NOMO-1 treated with DMSO at 0.1 percent for 48 hours (cell line): ENCODE results near the gene BICDL1.
A peak's percentile ranks its signal among the peaks of the same experiment; 100 is the strongest.

Source experiments
- DNase-seq: peaks from one replicate; lab custom pipeline; 2025; ENCODE audit not compliant: unreplicated experiment; lab: John Stamatoyannopoulos, UW

BICDL1 gene

GRCh38 chr12:120051535-120051934 lies 62.5 kb downstream of the BICDL1 start:
- no peak for DNase-seq

DNA sequence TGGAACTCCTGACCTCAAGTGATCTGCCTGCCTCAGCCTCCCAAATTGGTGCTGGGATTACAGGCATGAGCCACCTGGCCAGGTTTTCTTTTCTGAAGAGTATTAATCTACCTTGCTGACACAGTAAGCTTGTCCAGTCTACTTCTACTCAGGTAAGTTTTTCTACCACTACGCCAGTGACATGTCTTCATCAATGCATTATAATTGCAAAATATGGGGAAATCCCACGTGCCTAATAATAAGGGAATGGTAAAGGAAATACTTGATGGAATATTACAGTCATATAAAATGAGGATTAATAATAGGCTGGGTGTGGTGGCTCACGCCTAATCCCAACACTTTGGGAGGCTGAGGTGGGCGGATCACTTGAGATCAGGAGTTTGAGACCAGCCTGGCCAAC lies 65.3 kb downstream of the BICDL1 start:
- no peak for DNase-seq

DNA sequence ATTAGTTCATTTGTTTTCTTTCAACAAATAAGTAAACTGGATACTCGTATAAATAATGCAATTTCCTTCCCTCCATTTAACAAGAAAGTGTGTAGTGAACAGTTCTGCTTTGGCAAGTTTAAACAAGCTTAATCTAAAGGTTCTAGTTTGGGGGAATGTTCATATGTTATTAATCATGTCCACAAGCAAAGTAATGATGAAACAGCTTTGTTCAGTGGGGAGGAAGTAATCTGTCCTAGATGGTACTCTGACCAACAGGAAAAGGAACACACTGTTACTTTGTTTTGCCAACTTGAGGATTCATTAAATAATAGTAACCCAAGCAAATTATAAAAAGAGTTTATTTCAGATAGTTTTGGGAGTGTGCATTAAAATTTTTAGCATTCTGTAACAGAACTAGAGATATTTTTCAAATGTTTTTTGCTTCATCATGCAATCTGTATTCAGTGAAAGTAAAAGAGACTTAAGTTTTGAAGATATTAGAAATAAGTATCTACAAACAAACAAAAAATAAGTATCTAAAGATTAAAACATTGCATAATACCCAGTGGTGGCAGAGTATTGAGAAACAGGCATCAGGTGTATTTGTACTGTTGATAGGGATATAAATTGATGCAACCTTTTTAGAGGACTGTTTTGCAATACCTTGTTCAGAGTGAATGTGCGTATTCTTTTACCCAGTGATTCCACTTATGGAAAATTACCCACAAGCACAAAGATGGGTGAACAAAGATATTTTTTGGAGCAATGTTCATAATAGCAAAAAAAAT lies 66.4 kb downstream of the BICDL1 start:
- DNase-seq = peak; percentile 73

GRCh38 chr12:120056739-120057138 lies 67.7 kb downstream of the BICDL1 start:
- no peak for DNase-seq

DNA sequence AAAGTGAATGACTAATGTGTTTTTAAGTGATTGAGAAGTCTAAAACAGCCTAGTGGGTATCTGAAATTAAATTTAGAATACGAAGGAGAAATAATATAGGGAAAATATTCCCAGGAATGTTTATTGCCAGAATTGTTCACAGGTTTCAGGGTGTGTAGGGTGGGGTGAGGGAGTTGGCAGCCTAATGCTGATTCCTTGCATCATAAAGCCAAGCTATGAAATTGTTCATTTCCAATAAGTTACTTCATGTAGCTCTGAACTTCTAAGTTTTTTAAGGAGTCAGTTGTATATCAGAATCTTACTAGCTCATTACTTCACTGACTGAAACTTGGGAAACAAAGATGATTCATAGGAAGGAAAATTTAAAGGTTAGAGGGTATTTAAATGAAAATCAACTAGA lies 71.2 kb downstream of the BICDL1 start:
- no peak for DNase-seq

GRCh38 chr12:120060717-120061116 lies 71.7 kb downstream of the BICDL1 start:
- DNase-seq = no peak

GRCh38 chr12:120061575-120062214 lies 72.7 kb downstream of the BICDL1 start:
- DNase-seq = no peak

- no peak for DNase-seq
Observed at GRCh38 chr12:120062976-120063579, 74.0 kb downstream of the BICDL1 start.

- DNase-seq = no peak
Observed at GRCh38 chr12:120064054-120064940, 75.3 kb downstream of the BICDL1 start.

GRCh38 chr12:120065472-120065871 lies 76.4 kb downstream of the BICDL1 start:
- no peak for DNase-seq

DNA sequence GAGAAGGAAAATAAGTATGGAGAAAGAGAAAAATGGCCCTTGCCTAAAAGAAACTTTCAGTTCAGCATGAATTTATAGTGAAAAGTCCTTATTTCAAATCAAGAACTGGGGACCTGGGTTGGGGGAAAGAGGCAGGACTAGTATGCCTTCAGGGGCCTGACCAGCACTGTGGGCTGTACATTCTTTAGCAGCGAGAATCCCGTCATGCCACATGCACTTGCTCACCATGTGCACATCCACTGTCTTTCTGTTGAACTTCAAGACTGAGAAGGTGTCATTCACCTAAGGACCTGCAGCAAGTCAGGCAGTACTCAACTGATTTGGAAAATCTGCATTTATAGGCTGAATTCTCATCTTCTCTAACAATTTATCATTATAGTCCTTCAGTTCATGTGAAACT lies 77.3 kb downstream of the BICDL1 start:
- no peak for DNase-seq

GRCh38 chr12:120067084-120067869 lies 78.2 kb downstream of the BICDL1 start:
- no peak for DNase-seq

DNA sequence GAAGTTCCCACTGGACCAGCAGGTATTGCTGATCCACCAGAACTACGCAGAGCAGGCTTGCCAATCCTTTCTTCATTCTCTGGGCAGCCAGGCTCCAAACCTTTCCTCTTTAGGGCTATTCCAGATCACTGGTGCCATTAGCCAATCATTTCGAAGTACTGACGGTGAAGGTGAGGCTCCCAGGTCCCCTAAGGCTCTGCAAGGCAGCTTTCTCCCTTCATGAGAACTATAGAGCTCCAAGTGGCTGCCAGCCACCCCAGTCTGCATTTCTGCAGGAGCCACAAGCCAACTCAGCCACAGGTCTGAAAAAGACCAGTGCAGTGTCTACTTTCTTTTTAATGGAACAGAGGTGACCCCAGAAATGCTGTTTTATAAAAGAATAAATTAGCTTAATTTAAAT lies 78.9 kb downstream of the BICDL1 start:
- DNase-seq = no peak

GRCh38 chr12:120069278-120069677 lies 80.2 kb downstream of the BICDL1 start:
- DNase-seq = no peak

- no peak for DNase-seq
Observed at GRCh38 chr12:120071493-120072020, 82.5 kb downstream of the BICDL1 start.

GRCh38 chr12:120072472-120073249 lies 83.6 kb downstream of the BICDL1 start:
- DNase-seq = no peak

GRCh38 chr12:120075034-120075616 lies 86.1 kb downstream of the BICDL1 start:
- DNase-seq = peak; percentile 27

- no peak for DNase-seq
Observed at GRCh38 chr12:120076651-120077050, 87.6 kb downstream of the BICDL1 start.

DNA sequence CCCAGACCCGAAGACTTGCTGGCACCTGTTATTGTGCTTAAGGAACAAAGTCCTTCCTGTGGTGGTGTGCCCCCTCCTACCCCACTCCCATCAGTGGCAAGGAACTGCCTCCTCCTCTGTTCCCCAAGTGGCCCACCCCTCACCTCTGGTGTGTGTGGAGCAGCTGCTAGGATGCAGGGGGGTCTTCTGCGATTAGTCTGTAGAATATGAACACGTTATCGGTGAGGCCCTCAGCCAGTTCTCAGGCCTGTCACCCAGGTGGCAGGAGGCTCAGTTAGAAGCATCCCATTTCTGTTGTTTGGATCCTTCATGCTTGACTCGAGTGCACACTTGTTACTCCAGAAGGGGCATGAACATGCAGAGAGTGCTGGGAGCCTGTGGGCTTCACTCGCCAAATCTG lies 88.2 kb downstream of the BICDL1 start:
- DNase-seq = no peak
